DND-41 (cell line): Measurements from ENCODE around the gene DLGAP1.

Experiments
- ATAC-seq: fragments of 200-7000 bp; cut with Tn5 transposase; 3 replicates; pipeline ENCODE4 v1.9.1; 2021; ENCODE audit warnings: low read depth; ENCODE audit not compliant: insufficient read depth
- DNase-seq: peaks from one replicate; pipeline ENCODE4 v3.0.0-alpha.2; 2020
- H2AFZ ChIP-seq: 2 replicates; pipeline ENCODE4 v1.6.0; 2012; ENCODE audit warnings: low read depth, low read length
- H3K27ac ChIP-seq: 2 replicates; pipeline ENCODE4 v1.5.1; 2012; ENCODE audit warnings: low read length, inconsistent platforms
- H3K27me3 ChIP-seq: fragments of 200-600 bp; sonication (generic); 2 replicates; pipeline ENCODE4 v1.6.0; 2012; ENCODE audit warnings: low read length, mild to moderate bottlenecking, inconsistent platforms; ENCODE audit not compliant: insufficient read depth, poor library complexity
- H3K36me3 ChIP-seq: 2 replicates; pipeline ENCODE4 v1.5.1; 2012; ENCODE audit warnings: low read length, inconsistent platforms; ENCODE audit not compliant: insufficient read depth
- H3K4me1 ChIP-seq: 2 replicates; pipeline ENCODE4 v1.5.1; 2012; ENCODE audit warnings: mild to moderate bottlenecking, low read length; ENCODE audit not compliant: insufficient read depth
- H3K4me2 ChIP-seq: 2 replicates; pipeline ENCODE4 v1.6.0; 2012; ENCODE audit warnings: mild to moderate bottlenecking, moderate library complexity, low read length, inconsistent platforms; ENCODE audit not compliant: insufficient read depth
- H3K4me3 ChIP-seq, 2 experiments: fragments of 200-600 bp in 1 of 2; shearing (Covaris generic) in 1 of 2; 2 replicates each; pipeline ENCODE4 v1.5.1; 2012 to 2016; ENCODE audit warnings: inconsistent platforms in 2 of 2, low read length in 2 of 2, mild to moderate bottlenecking in 2 of 2, low read depth in 1 of 2, moderate library complexity in 1 of 2
- H3K79me2 ChIP-seq: 2 replicates; pipeline ENCODE4 v1.6.0; 2012; ENCODE audit warnings: low read length, inconsistent platforms; ENCODE audit not compliant: insufficient read depth
- H3K9ac ChIP-seq: 2 replicates; pipeline ENCODE4 v1.6.0; 2012; ENCODE audit warnings: low read depth, mild to moderate bottlenecking, inconsistent platforms, low read length, moderate library complexity
- H3K9me3 ChIP-seq: 2 replicates; pipeline ENCODE4 v1.5.1; 2012; ENCODE audit warnings: low read length, moderate library complexity, mild to moderate bottlenecking, inconsistent platforms; ENCODE audit not compliant: insufficient read depth, severe bottlenecking
- H4K20me1 ChIP-seq: 2 replicates; pipeline ENCODE4 v1.6.0; 2012; ENCODE audit warnings: low read length; ENCODE audit not compliant: insufficient read depth
- EZH2 ChIP-seq: IDR thresholded peaks from 3 replicates; pipeline ENCODE4 v1.6.1; 2012; ENCODE audit warnings: borderline replicate concordance, low read depth, mild to moderate bottlenecking, moderate library complexity, low read length, inconsistent platforms; ENCODE audit not compliant: severe bottlenecking
- TF ChIP-seq, protein P1 (sequence below): IDR thresholded peaks from 2 replicates; pipeline ENCODE4 v1.5.1; 2012; ENCODE audit warnings: borderline replicate concordance, low read length, moderate library complexity, mild to moderate bottlenecking; ENCODE audit not compliant: poor library complexity, severe bottlenecking; ENCODE audit errors: extremely low read depth

The DLGAP1 gene

DNA sequence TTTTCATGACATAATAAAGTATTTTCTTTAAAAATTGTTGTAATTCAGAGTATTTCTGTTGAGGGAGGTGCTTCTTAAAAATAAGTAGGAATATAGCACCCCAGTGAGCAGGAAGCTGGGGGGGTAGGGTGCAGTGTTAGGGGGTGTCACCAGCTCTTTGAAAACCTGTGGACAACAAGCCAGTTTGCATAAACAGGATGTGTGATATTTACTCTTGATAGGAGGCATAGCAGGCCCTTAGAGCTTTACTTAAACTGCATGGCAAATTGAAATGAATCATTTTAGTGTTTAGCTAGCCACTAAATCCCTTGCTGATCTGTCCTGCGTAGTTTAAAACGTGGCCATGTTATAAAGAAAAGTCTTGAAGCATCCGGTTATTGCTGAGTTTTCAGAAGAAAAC lies 996.7 kb downstream of the DLGAP1 start:
- Histone ChIP-seq H3K27ac (no peak overlapping the region), H3K36me3 (peaks cover 54% of the 10 kb centered on the region), H3K4me1 (peaks cover 23% of the 10 kb centered on the region), H3K4me2 (no peak overlapping the region), H3K79me2 (peaks cover 44% of the 10 kb centered on the region), H3K4me3 (no peak overlapping the region), H2AFZ (no peak overlapping the region), H3K9ac (no peak overlapping the region), H3K27me3 (no peaks in the 10 kb centered on the region), H3K9me3 (no peaks in the 10 kb centered on the region), H4K20me1 (peaks cover 38% of the 10 kb centered on the region)
- ATAC-seq, result no peak
- no peak for DNase-seq
- no peak for TF ChIP-seq EZH2
- TF ChIP-seq, protein P1, sequence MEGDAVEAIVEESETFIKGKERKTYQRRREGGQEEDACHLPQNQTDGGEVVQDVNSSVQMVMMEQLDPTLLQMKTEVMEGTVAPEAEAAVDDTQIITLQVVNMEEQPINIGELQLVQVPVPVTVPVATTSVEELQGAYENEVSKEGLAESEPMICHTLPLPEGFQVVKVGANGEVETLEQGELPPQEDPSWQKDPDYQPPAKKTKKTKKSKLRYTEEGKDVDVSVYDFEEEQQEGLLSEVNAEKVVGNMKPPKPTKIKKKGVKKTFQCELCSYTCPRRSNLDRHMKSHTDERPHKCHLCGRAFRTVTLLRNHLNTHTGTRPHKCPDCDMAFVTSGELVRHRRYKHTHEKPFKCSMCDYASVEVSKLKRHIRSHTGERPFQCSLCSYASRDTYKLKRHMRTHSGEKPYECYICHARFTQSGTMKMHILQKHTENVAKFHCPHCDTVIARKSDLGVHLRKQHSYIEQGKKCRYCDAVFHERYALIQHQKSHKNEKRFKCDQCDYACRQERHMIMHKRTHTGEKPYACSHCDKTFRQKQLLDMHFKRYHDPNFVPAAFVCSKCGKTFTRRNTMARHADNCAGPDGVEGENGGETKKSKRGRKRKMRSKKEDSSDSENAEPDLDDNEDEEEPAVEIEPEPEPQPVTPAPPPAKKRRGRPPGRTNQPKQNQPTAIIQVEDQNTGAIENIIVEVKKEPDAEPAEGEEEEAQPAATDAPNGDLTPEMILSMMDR, result no peak

DNA sequence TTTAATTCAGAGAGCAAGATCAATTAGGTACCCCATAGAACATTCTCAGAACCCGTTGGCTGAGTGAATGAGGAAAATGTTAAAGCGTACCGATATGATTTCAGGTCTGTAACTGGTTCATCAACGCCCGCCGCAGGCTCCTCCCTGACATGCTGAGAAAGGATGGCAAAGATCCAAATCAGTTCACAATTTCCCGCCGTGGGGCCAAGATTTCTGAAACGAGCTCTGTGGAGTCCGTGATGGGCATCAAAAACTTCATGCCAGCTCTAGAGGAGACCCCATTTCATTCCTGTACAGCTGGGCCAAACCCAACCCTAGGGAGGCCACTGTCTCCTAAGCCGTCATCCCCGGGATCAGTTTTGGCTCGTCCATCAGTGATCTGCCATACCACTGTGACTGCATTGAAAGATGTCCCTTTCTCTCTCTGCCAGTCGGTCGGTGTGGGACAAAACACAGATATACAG lies 997.8 kb downstream of the DLGAP1 start:
- Histone ChIP-seq H2AFZ (no peak overlapping the region), H3K27ac (no peak overlapping the region), H3K4me1 (peaks cover 34% of the 10 kb centered on the region), H3K9ac (no peak overlapping the region), H3K4me2 (no peak overlapping the region), H3K36me3 (peaks cover 54% of the 10 kb centered on the region), H4K20me1 (peaks cover 45% of the 10 kb centered on the region), H3K27me3 (no peaks in the 10 kb centered on the region), H3K79me2 (peaks cover 55% of the 10 kb centered on the region), H3K9me3 (no peaks in the 10 kb centered on the region), H3K4me3 (no peak overlapping the region)
- no peak for DNase-seq
- ATAC-seq, result no peak
- TF ChIP-seq, protein P1, result no peak
- TF ChIP-seq EZH2, result no peak

DNA sequence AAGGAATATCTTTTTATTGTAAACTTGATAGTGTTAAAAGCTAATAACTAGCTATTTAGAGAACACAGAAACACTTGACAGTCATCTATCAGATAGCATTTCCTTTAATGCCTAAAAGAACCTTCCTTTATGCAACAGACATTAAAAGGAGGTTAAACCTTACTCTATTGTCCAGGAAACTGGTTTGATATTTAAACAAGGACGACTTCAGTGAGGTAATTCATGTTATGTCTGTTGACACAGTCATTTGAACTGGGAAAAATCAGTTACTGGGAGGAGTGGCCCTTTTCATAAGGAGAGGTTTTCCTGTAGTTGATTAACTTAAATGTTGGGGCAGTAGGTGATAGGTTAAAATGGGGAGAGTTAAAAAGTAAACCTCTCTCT lies 998.4 kb downstream of the DLGAP1 start:
- Histone ChIP-seq H3K4me3 (no peak overlapping the region), H3K27me3 (no peaks in the 10 kb centered on the region), H3K9ac (no peak overlapping the region), H4K20me1 (peaks cover 45% of the 10 kb centered on the region), H3K36me3 (peaks cover 54% of the 10 kb centered on the region), H3K79me2 (peaks cover 61% of the 10 kb centered on the region), H3K4me1 (peaks cover 37% of the 10 kb centered on the region), H3K27ac (no peak overlapping the region), H3K4me2 (no peak overlapping the region), H3K9me3 (no peaks in the 10 kb centered on the region), H2AFZ (no peak overlapping the region)
- DNase-seq (no peak), ATAC-seq (no peak)
- TF ChIP-seq, protein P1, result no peak
- TF ChIP-seq EZH2, result no peak
